ENCODE data around the gene HES3.

HES3 gene

GRCh38 chr1:6286266-6286665, 42.3 kb downstream of the HES3 start:
- no peak overlapping the region for H3K4me2 ChIP-seq (ENCODE audit: low read depth, low read length, poor library complexity, severe bottlenecking)
- TF ChIP-seq EZH2phosphoT487 (conservative IDR thresholded peaks at IDR 0.05; ENCODE audit: low read length) (no peak), CTCF (IDR thresholded peaks at IDR 0.05; ENCODE audit: insufficient read depth, low read length, poor library complexity, severe bottlenecking) (no peak)
- H3K27me3 ChIP-seq (ENCODE audit: low read length), result no peaks in the 10 kb centered on the region
- H3K4me3 ChIP-seq (ENCODE audit: insufficient read depth, low read length, poor library complexity, severe bottlenecking), result no peak overlapping the region
- no peak overlapping the region for H3K27ac ChIP-seq (ENCODE audit: low read depth, low read length)
- H3F3A ChIP-seq (ENCODE audit: insufficient read depth), result no peaks in the 10 kb centered on the region
- no peaks in the 10 kb centered on the region for H3K79me2 ChIP-seq (ENCODE audit: insufficient read depth, low read length)
- no peak overlapping the region for H2AFZ ChIP-seq (ENCODE audit: low read depth, low read length, severe bottlenecking)
- H3K9me2 ChIP-seq (replicated peaks; ENCODE audit: insufficient read depth, low read length), result no peaks in the 10 kb centered on the region
- no peak overlapping the region for H3K9ac ChIP-seq (ENCODE audit: low read length)
- no peaks in the 10 kb centered on the region for H4K20me1 ChIP-seq (ENCODE audit: low read depth, low read length)
- H3K36me3 ChIP-seq (ENCODE audit: low read length), result no peaks in the 10 kb centered on the region
- H3K9me3 ChIP-seq (ENCODE audit: insufficient read depth, low read length), result no peaks in the 10 kb centered on the region

- no peak overlapping the region for H3K9ac ChIP-seq (ENCODE audit: low read length)
- H4K20me1 ChIP-seq (ENCODE audit: low read depth, low read length), result no peaks in the 10 kb centered on the region
- no peaks in the 10 kb centered on the region for H3K9me2 ChIP-seq (replicated peaks; ENCODE audit: insufficient read depth, low read length)
- H3K4me2 ChIP-seq (ENCODE audit: low read depth, low read length, poor library complexity, severe bottlenecking), result no peak overlapping the region
- TF ChIP-seq CTCF (IDR thresholded peaks at IDR 0.05; ENCODE audit: insufficient read depth, low read length, poor library complexity, severe bottlenecking) (no peak), EZH2phosphoT487 (conservative IDR thresholded peaks at IDR 0.05; ENCODE audit: low read length) (no peak)
- H3K9me3 ChIP-seq (ENCODE audit: insufficient read depth, low read length), result no peaks in the 10 kb centered on the region
- no peak overlapping the region for H3K4me3 ChIP-seq (ENCODE audit: insufficient read depth, low read length, poor library complexity, severe bottlenecking)
- no peak overlapping the region for H3K27ac ChIP-seq (ENCODE audit: low read depth, low read length)
- no peaks in the 10 kb centered on the region for H3K36me3 ChIP-seq (ENCODE audit: low read length)
- H3K27me3 ChIP-seq (ENCODE audit: low read length), result no peaks in the 10 kb centered on the region
- no peak overlapping the region for H2AFZ ChIP-seq (ENCODE audit: low read depth, low read length, severe bottlenecking)
- H3K79me2 ChIP-seq (ENCODE audit: insufficient read depth, low read length), result no peaks in the 10 kb centered on the region
- no peaks in the 10 kb centered on the region for H3F3A ChIP-seq (ENCODE audit: insufficient read depth)
Observed at GRCh38 chr1:6287029-6287428, 43.0 kb downstream of the HES3 start.

GRCh38 chr1:6287431-6287886, 43.5 kb downstream of the HES3 start:
- Histone ChIP-seq H3K27ac (ENCODE audit: low read depth, low read length) (no peak overlapping the region), H3K79me2 (ENCODE audit: insufficient read depth, low read length) (no peaks in the 10 kb centered on the region), H3K36me3 (ENCODE audit: low read length) (no peaks in the 10 kb centered on the region), H3K27me3 (ENCODE audit: low read length) (no peaks in the 10 kb centered on the region), H4K20me1 (ENCODE audit: low read depth, low read length) (no peaks in the 10 kb centered on the region), H3K9me2 (replicated peaks; ENCODE audit: insufficient read depth, low read length) (no peaks in the 10 kb centered on the region), H3K9ac (ENCODE audit: low read length) (no peak overlapping the region), H2AFZ (ENCODE audit: low read depth, low read length, severe bottlenecking) (no peak overlapping the region), H3F3A (ENCODE audit: insufficient read depth) (no peaks in the 10 kb centered on the region), H3K9me3 (ENCODE audit: insufficient read depth, low read length) (no peaks in the 10 kb centered on the region), H3K4me3 (ENCODE audit: insufficient read depth, low read length, poor library complexity, severe bottlenecking) (no peak overlapping the region), H3K4me2 (ENCODE audit: low read depth, low read length, poor library complexity, severe bottlenecking) (no peak overlapping the region)
- TF ChIP-seq EZH2phosphoT487 (conservative IDR thresholded peaks at IDR 0.05; ENCODE audit: low read length), result no peak
- TF ChIP-seq CTCF (IDR thresholded peaks at IDR 0.05; ENCODE audit: insufficient read depth, low read length, poor library complexity, severe bottlenecking), result no peak
